ENCODE data around the gene KLF11.

DNA sequence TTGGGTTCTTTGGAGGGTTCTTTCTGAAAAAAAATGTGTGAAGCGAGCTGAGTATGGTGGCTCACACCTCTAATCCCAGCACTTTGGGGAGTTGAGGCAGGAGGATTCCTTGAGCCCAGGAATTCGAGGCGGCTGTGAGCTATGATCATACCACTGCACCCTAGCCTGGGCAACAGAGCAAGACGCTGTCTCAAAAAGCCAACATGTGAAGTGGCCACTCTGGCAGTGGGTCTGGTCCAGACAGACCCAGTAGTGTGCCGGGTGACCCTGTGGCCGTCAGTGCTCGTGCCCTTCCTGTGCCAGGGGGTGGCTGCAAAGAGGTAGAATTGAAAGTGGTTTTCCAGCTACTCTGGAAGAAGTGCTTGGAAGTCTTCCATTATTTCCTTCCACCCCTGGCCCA is 11.6 kb downstream of the KLF11 start:
- TF ChIP-seq EZH2 (IDR thresholded peaks at IDR 0.05), result no peak
- TF ChIP-seq POLR2AphosphoS5 (IDR thresholded peaks at IDR 0.05; ENCODE audit: borderline replicate concordance, low read depth, low read length), result no peak

Data from SK-N-MC (cell line).